ENCODE data around the gene PROX1.

DNA sequence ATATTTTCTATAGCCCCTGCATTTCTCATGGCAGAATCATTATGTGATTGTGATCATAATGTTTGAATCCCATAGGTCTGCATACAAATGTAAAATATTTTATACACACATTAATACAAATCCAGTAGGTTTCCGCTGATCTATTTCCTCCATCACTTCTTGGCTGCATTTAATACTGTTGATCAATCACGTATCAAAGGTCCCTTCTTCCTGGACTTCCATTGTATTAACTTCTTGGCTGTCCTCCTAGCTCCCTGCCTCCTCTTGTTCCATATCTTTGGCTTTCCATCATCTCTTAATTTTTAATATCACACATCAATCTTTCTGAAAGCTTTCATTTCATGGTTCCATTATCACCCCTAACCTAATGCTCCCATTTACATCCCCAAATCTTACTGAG lies 97.6 kb downstream of the PROX1 start:
- TF ChIP-seq POLR2AphosphoS5 (IDR thresholded peaks at IDR 0.05) (no peak), POLR2A (IDR thresholded peaks at IDR 0.05) (no peak)
- TF ChIP-seq, protein P1, sequence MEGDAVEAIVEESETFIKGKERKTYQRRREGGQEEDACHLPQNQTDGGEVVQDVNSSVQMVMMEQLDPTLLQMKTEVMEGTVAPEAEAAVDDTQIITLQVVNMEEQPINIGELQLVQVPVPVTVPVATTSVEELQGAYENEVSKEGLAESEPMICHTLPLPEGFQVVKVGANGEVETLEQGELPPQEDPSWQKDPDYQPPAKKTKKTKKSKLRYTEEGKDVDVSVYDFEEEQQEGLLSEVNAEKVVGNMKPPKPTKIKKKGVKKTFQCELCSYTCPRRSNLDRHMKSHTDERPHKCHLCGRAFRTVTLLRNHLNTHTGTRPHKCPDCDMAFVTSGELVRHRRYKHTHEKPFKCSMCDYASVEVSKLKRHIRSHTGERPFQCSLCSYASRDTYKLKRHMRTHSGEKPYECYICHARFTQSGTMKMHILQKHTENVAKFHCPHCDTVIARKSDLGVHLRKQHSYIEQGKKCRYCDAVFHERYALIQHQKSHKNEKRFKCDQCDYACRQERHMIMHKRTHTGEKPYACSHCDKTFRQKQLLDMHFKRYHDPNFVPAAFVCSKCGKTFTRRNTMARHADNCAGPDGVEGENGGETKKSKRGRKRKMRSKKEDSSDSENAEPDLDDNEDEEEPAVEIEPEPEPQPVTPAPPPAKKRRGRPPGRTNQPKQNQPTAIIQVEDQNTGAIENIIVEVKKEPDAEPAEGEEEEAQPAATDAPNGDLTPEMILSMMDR (IDR thresholded peaks at IDR 0.05) = no peak

Measured in breast epithelium (tissue), 3 donors.